ENCODE results near the gene PLEKHA8.

- no peak for TF ChIP-seq EZH2phosphoT487 (IDR thresholded peaks at IDR 0.05; ENCODE audit: insufficient read depth, low read depth)
- no peak for TF ChIP-seq EZH2 (IDR thresholded peaks at IDR 0.05; ENCODE audit: insufficient read depth, poor library complexity, severe bottlenecking)
Measured at GRCh38 chr7:30102281-30102680, 74.1 kb downstream of the PLEKHA8 start.
